HG02885 (cell line): ENCODE results near the gene GALNT17.

Source experiments
- ATAC-seq: cut with Tn5 transposase; IDR thresholded peaks from one replicate; pipeline ENCODE4 v1.9.1; 2021; ENCODE audit warnings: mild to moderate bottlenecking; ENCODE audit not compliant: unreplicated experiment, poor library complexity

The GALNT17 gene

DNA sequence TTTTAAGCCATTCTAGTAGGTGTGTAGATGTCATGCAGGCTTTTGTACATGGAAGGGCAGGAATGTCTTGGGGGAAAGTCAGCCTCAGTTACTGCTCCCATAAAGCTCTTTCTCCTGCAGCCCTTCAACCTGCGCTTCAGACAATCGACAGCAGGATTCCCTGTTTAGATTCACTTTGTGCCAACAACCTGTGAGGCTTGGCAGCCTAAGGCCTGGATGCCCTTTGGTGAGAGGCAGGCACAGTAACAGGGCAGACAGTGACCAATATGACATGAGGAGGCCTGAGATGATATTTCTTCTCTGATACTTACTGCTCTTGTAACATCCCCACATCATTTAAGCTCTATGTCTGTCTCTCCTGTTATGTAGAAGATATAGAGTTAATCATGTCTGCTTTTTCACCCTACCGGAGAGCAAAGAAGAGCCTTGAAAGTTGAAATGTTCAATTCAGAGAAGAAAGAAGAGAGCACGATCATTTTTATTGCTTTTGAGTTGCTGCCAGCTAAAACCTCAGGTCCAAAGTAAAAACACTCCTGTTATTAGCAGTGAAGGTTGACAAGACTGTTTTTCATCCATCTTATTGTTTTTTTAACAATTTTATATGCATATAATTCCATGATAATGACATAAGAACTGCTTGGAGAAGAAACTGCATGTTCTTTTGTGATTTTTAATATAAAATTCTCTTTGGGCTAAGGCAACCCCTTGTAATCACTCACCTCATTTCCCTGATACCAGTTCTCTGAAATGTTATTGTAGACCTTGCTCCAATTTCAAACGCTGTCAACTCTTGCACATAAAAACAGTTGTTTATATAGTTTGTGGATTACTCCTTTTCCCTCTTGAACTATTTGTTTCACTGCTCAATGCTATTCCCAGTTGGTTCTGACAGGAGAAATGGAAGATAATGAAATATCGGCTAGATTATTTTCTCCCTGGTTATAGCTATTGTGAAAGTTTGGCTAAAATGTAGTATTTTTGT lies 140.9 kb downstream of the GALNT17 start:
- ATAC-seq = no peak

DNA sequence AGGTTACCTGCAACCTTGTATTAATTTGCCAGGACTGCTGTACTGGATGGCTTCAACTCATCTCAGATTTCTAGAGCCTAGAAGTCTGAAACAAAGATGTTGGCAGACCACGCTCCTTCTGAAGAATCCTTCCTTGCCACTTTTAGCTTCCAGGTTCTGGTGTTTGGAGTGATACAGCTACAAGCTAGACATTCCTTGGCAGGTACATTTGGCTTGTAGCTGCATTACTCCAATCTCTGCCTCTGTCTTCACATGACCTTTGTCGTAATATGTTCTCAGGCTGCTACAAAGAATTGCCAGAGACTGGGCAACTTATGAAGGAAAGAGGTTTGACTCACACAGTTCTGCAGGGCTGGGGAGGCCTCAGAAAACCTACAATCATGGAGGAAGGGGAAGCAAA lies 146.3 kb downstream of the GALNT17 start:
- no peak for ATAC-seq

DNA sequence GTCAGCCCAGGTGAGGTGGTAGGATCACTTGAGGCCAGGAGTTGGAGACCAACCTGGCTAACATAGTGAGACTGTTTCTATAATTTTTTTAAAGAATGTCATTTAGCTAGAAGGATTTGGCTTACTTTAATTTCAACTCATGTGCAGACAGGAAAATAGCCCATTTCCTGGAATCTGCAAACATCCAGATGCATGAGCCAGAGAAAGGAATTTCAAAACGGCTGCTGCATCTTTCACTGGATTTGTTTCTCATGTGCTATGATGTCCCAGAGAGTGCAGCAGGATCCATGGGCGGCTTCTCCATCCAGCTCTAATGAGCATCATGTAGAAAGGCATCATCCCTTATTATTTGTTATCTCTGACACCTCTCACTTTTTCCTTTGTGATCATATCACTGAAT lies 149.3 kb downstream of the GALNT17 start:
- ATAC-seq = no peak

DNA sequence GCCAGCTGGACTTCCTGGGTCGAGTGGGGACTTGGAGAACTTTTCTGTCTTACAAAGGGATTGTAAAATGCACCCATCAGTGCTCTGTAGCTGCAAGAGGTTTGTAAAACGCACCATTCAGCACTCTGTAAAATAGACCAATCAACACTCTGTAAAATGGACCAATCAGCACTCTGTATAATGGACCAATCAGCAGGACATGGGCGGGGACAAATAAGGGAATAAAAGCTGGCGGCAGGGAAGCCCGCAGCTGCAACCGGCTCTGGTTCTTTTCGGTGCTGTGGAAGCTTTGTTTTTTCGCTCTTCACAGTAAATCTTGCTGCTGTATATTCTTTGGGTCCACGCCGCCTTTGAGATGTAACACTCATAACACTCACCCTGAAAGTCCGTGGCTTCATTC lies 151.9 kb downstream of the GALNT17 start:
- no peak for ATAC-seq

DNA sequence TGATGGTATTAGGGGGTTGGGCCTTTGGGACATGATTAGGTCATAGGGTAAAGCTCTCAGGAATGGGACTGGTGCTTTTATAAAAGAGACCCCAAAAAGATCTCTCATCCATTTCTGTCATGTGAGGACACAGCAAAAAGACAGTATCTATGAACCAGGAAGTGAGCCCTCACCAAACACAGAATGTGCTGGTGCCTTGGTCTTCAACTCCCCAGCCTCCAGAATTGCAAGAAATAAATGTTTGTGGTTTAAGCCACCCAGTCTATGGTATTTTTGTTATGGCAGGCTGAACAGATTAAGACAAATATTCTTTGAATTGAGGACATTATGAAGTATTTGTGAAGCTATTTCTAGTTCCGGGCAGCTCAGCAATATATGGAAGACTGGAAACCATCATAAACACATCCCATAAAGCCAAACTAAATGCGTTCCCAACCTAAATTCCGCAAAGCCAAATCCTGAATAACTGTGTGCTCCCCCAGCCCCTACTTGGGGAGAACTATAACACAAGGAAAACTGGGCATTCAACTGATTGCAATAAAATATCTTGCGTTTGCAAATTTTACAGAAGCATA lies 153.7 kb downstream of the GALNT17 start:
- ATAC-seq = no peak

DNA sequence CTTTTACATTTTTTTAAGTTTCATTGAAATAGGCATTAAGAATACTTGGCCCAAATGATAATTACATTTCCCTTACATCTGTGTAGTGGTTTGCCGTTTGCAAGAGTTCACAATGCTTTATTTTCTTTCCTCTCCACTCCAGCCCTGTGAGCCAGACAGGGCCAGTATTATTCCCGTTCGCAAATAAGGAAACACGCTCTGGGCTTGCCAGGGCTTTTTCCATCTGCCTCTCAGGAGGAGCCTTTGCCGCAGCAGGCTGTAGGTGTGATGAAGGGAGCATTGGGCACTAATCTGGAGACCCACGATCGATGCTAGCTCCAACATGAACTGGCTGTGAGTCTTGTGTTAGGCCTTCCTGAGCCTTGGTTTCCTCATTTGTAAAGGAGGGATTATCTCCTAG lies 154.4 kb downstream of the GALNT17 start:
- no peak for ATAC-seq

DNA sequence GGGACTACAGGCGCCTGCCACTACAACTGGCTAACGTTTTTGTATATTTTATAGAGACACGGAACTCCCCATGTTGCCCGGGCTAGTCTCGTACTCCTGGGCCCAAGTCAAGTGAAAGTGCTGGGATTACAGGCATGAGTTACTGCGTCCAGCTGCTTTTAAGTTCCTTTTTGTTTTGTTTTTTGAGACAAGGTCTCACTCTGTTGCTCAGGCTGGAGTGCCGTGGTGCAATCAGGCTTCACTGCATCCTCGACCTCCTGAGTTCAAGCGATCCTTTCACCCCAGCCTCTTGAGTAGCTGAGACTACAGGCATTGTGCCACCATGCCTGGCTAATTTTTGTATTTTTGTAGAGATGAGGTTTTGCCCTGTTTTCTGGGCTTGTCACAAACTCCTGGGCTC lies 155.0 kb downstream of the GALNT17 start:
- no peak for ATAC-seq

DNA sequence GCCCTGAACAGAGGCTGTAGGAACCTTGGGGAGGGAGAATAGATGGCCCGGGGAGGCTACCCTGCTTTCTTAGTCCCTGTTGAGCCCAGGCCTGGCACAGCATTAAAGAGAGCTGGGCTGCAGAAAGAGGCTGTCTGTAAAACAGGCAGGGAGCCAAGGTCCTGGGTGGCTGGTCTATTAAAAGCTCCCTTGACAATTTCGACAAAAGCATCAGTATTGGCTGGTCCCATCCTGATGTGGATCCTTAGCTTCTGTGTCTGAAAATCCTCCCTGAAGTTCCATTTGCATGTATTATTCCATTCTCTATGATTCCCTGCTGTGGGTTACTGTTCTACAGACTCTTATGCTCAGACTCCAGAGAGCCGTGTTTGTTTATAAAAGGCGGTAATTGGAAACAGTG lies 158.5 kb downstream of the GALNT17 start:
- no peak for ATAC-seq

DNA sequence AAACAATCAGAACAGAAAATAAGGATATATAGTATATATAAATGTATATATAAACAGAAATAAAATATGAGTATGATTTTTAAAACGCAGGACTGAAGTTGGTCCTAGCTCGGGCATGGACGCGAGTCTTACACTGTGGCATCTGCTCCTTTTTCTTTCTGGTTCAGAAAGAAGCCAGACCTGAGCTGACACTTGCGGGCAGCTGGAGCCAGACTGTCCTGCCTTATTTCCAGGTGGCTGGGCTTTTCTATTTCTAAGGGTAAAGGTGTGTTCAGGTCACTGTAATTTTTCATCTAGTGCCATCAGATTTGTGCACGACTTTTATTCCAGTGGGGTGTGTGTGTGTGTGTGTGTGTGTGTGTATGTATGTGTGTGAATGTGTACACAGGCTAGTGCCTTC lies 166.4 kb downstream of the GALNT17 start:
- ATAC-seq = no peak

DNA sequence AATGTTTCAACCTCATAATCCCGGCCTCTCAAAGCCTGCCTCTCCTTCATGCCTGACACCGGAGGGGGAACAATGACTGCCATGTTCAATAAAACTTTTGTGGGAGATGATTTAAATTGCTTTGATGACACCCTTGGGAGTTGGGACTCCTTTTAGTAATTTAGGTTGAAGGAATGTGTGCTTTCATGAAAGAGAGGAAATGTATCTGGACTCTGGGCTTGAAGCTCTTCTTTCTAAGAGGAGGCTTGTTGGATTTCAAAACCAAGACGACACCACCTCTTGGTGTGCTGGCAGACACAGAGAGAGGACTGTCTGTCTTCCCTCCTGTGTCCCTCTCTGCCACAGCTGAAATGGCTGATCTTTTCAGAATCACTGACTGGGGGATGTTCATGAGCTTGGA lies 168.1 kb downstream of the GALNT17 start:
- ATAC-seq = no peak

DNA sequence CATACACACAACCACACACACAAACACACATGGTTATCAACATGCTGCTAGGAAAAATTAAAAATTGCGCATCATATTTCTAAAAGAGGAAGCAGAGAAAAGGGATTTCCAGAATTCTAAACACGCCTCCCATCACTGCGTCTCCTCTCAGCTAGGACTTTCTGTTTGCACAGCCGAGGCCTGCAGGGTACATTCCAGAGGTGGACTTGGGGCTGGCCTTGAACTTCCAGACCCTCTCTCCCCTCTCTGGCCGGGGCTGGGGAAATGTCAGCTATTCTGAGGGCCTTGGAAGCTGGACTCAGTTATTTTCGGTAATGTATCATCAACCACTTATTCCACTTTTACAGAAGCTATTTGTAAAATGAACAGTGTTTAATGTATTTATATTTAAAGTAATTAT lies 168.7 kb downstream of the GALNT17 start:
- no peak for ATAC-seq

DNA sequence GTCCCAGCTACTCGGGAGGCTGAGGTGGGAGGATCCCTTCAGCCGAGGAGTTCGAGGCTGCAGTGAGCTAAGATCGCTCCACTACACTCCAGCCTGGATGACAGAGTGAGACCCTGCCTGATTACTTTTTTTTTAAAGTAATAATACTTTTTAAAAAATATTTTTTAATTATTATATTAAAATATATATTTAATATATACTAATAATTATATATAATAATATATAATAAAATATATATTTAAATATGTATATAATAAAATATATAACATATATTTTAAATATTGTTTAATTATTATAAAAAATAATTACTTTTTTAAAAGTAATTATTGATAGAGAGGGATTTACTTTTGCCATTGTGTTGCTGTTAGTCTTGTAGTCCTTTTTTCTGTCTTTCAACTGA lies 169.2 kb downstream of the GALNT17 start:
- ATAC-seq = no peak

DNA sequence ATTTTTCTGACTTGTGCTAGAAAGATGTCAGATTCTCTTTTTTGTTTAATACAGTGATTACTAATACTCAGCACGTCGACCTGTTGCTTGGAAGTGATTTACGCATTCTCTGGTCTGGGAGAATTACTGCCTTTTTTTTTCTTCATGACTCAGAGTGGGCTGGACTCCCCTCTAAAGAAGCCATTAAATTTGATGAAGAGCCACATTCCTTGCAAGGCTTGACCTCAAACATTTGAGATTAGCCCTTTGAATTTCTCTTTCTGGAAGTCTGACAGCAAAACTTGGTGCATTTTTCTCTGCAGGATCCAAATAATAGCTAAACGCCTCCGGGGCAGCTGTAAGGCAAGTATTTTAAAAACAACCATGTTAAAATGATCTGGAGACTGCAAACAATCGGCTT lies 171.6 kb downstream of the GALNT17 start:
- ATAC-seq = no peak

DNA sequence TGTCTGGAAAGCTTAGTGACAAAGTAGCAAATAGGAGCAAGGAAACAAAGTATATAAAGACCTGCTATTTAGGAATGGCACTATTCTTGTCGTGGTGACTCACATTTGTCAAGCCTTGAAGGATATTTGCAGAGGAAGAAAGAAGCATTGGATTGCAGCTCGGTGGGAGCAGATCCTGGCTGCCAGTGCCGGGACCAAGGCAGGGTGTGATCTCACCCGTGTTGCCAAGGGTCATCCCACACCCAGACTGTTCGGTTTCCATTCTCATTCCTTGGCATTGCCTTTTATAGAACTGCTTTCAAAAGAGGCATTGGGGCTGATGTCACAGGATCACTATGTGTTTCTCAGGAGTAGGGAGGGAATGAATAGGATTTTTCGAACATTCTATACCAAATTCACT lies 176.2 kb downstream of the GALNT17 start:
- no peak for ATAC-seq

DNA sequence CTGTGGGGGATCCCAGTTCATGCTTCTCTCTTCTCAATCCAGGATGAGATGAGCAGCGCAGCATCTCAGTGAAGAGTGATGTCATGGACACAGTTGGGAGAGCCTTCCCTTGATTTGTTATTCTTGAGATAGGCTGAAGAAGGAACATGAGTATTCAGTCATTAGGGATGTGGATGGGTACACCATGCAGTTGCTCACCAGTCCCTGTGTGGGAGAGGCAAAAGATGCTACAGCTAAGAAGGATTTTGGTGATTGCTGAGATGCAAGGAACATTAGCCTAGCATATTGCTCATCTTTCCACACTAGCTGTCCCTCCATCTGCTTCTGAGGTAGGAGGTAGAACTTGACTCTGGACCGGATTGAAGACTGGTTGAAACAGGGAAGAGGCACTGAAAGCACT lies 179.6 kb downstream of the GALNT17 start:
- no peak for ATAC-seq

DNA sequence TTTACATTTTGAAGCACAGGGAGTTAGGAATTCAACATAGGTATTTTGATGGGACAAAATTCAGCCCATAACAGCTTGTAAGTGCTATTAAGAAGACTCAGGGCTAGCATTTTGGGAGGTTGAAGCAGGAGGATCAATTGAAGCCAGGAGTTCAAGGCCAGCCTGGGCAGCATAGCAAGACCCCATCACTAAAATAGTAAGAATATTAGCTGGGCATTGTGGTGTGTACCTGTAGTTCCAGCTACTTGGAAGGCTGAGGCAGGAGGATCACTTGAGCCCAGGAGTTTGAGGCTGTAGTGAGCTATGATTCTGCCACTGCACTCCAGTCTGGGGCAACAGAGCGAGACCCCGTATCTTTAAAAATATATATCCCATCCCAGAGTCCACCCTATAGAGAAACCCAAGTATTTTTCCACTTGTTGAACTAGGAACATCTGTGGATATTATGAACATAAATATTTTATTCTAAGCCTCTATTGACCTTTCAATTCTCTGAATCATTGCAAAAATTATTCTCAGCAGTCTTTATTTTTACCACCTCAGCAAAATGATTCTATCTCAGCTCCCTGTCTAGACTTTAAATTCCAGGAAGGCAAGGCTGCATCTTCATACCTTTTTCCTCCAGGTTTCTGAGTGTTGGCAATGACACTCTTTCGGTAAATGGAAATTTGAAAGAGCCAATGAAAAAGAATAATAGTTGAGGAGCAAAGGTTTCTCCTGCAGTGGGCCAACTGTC lies 181.0 kb downstream of the GALNT17 start:
- ATAC-seq = no peak

DNA sequence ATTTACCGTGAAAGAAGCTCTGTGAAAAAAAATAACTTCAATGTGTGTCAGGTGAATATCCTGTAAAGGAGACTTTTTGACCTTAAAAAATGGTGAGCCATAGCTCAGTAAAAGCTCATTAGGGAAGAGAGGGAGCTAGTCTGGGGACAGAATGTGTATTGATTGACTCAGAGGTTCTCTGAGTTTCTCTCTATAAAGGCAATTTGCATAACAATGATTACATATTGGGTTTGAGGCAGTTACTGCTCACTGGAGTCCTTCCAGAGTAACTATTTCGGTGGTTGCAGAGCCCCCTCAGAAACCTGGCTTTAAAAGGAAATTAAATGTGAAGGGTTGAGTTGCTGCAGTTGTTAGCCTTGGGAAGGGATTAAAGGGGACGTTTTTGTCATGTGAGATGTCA lies 181.6 kb downstream of the GALNT17 start:
- no peak for ATAC-seq

DNA sequence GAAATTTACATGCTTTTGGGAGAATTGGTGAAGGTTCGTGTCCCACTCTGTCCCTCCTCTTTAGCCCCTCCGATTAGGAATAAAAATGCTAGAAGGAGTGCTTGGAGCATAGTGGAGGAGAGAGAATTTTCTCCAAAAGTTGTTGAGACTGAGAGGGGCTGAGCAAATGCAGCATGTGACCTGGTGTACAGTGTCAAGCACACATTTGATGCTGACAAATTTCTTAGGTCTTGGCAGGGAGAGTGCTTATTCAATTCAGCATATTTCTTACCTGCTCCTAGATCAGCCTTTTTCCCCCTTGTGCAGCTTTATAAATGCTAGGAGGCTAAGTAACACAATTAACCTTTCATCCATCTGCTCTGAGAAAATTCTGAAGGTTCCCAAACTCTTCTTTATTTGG lies 189.0 kb downstream of the GALNT17 start:
- ATAC-seq = no peak

DNA sequence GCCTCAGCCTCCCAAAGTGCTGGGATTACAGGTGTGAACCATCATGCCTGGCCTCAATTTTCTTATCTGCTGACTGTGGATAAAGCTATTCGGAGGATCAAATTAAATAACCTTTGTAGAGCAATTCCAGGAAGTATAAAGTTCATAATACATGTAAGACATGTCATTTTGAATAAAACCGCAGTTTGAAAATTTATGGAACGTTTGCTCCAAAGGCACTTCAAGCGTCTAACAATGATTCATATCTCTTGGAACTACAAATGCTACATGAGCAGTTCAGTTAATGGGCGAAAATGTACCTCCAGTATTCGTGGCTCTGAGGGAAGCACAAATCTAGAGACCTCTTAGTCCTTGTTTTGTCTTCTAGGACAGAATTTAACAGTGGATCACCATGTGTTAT lies 190.3 kb downstream of the GALNT17 start:
- no peak for ATAC-seq

DNA sequence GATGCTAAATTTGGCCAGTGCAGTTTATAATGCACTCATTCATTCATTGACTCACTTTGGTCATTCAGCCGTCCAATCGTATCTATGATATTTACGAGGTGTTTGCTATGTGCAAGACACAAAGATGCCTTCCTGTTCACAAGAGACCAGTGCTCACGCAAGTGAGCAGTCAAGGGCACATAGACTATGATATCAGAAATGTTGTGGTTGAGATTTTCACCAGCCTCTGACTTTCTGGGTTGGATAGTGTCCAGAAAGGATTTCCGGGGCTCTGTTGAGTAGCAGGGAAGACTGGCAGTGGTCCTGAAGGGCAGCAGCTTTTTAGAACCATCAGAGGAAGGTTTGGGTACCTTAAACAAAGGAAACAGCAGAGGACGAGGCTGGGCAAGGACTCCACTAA lies 191.8 kb downstream of the GALNT17 start:
- ATAC-seq = no peak

DNA sequence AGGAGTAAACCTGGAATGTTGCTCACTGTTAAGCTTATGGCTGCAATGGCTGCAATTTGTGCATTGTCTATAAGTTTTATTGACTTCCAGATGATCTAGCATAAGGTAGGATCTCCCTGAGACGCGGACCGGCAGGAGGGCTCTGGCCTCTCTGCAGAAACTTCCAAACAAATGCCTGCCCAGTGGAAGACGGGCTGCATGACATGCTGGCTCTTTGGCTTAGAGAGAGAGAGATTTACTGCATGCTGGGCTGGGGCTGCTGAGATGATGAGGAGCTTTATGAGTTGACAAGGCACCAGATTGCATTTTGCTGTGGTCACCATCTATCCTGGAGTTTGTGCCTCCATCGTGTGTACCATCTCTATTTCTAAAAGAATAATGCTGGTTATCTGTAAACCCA lies 193.2 kb downstream of the GALNT17 start:
- ATAC-seq = no peak
